Measurements from ENCODE around the gene RPRD2. TPM values are rescaled to one million over a fixed set of nuclear protein-coding genes. Genes with fewer than 3 reads are reported as not detected.
"Not testable (repeated sequence)": the region's sequence is repeated elsewhere in the genome, so short reads cannot be mapped to it uniquely, and the experiment has no call there.

The RPRD2 gene
- total RNA-seq, 1 donor from 2014 or later = 23.8 TPM

GRCh38 chr1:150389650-150390049, 25.7 kb downstream of the RPRD2 start:
- DNase-seq (ENCODE audit: extremely low spot score in 2 of 2) = no peak
- Histone ChIP-seq H3K4me1 (peaks cover 34% of the 10 kb centered on the region), H3K27me3 (no peaks in the 10 kb centered on the region), H3K4me3 (no peak overlapping the region), H3K36me3 (no peaks in the 10 kb centered on the region), H3K27ac (no peak overlapping the region), H3K9me3 (no peaks in the 10 kb centered on the region)
- no peak for TF ChIP-seq POLR2A (IDR thresholded peaks at IDR 0.05)
- TF ChIP-seq CTCF (IDR thresholded peaks at IDR 0.05) = no peak
- no peak for TF ChIP-seq POLR2AphosphoS5 (IDR thresholded peaks at IDR 0.05; ENCODE audit: insufficient read depth in 1 of 2, low read depth in 1 of 2)
- intact Hi-C loops (cut with DNase I) = no loop called here

GRCh38 chr1:150392627-150393026, 28.7 kb downstream of the RPRD2 start:
- Histone ChIP-seq H3K27ac (no peak overlapping the region), H3K27me3 (no peaks in the 10 kb centered on the region), H3K4me1 (peaks cover 27% of the 10 kb centered on the region), H3K4me3 (no peak overlapping the region), H3K36me3 (no peaks in the 10 kb centered on the region), H3K9me3 (no peaks in the 10 kb centered on the region)
- no peak for DNase-seq (ENCODE audit: extremely low spot score in 2 of 2)
- intact Hi-C loops (cut with DNase I) = no loop called here
- TF ChIP-seq POLR2AphosphoS5 (IDR thresholded peaks at IDR 0.05; ENCODE audit: insufficient read depth in 1 of 2, low read depth in 1 of 2) = no peak

GRCh38 chr1:150395115-150395514, 31.2 kb downstream of the RPRD2 start:
- H3K27ac ChIP-seq; H3K9me3 ChIP-seq; intact Hi-C loops (cut with DNase I); H3K36me3 ChIP-seq; H3K4me3 ChIP-seq; H3K27me3 ChIP-seq; DNase-seq (ENCODE audit: extremely low spot score in 2 of 2); H3K4me1 ChIP-seq: not testable (repeated sequence)

- Histone ChIP-seq H3K4me1 (no peaks in the 10 kb centered on the region), H3K27me3 (no peaks in the 10 kb centered on the region), H3K27ac (no peak overlapping the region), H3K4me3 (no peak overlapping the region), H3K9me3 (no peaks in the 10 kb centered on the region), H3K36me3 (no peaks in the 10 kb centered on the region)
- intact Hi-C loops (cut with DNase I) = no loop called here
- TF ChIP-seq POLR2AphosphoS5 (IDR thresholded peaks at IDR 0.05; ENCODE audit: insufficient read depth in 1 of 2, low read depth in 1 of 2) = no peak
- no peak for TF ChIP-seq POLR2A (IDR thresholded peaks at IDR 0.05)
- no peak for TF ChIP-seq CTCF (IDR thresholded peaks at IDR 0.05)
- no peak for DNase-seq (ENCODE audit: extremely low spot score in 2 of 2)
Measured at GRCh38 chr1:150397392-150398032, 33.6 kb downstream of the RPRD2 start.

- Histone ChIP-seq H3K9me3 (no peaks in the 10 kb centered on the region), H3K36me3 (no peaks in the 10 kb centered on the region), H3K27me3 (no peaks in the 10 kb centered on the region), H3K4me3 (no peak overlapping the region), H3K4me1 (peaks cover 16% of the 10 kb centered on the region), H3K27ac (no peak overlapping the region)
- DNase-seq (ENCODE audit: extremely low spot score in 2 of 2) = no peak
- intact Hi-C loops (cut with DNase I) = no loop called here
- TF ChIP-seq CTCF (IDR thresholded peaks at IDR 0.05) (no peak), POLR2A (IDR thresholded peaks at IDR 0.05) (no peak), POLR2AphosphoS5 (IDR thresholded peaks at IDR 0.05; ENCODE audit: insufficient read depth in 1 of 2, low read depth in 1 of 2) (no peak)
Measured at GRCh38 chr1:150404465-150404864, 40.5 kb downstream of the RPRD2 start.

GRCh38 chr1:150405660-150406059, 41.7 kb downstream of the RPRD2 start:
- no peak overlapping the region for H3K27ac ChIP-seq
- H3K36me3 ChIP-seq = no peaks in the 10 kb centered on the region
- TF ChIP-seq POLR2A (IDR thresholded peaks at IDR 0.05) (no peak), CTCF (IDR thresholded peaks at IDR 0.05) (no peak), POLR2AphosphoS5 (IDR thresholded peaks at IDR 0.05; ENCODE audit: insufficient read depth in 1 of 2, low read depth in 1 of 2) (no peak)
- DNase-seq (ENCODE audit: extremely low spot score in 2 of 2) = no peak
- intact Hi-C loops (cut with DNase I) = no loop called here
- H3K4me1 ChIP-seq = peaks cover 19% of the 10 kb centered on the region
- no peaks in the 10 kb centered on the region for H3K9me3 ChIP-seq
- no peaks in the 10 kb centered on the region for H3K27me3 ChIP-seq
- H3K4me3 ChIP-seq = no peak overlapping the region
